Activated naive CD4-positive, alpha-beta T cell treated with anti-CD3 and anti-CD28 coated beads, Interleukin-2, amount 50 U/mL, for 24 hours (primary cell): ENCODE results near the gene PDE7B.

Experiments used
- H3K27ac Mint-ChIP-seq: one replicate; pipeline ENCODE4 v1.8.0; 2021; ENCODE audit warnings: mild to moderate bottlenecking, mixed read lengths
- H3K27me3 Mint-ChIP-seq: one replicate; pipeline ENCODE4 v1.8.0; 2021; ENCODE audit warnings: mixed read lengths
- H3K36me3 Mint-ChIP-seq: one replicate; pipeline ENCODE4 v1.8.0; 2021; ENCODE audit warnings: mixed read lengths
- H3K4me1 Mint-ChIP-seq: one replicate; pipeline ENCODE4 v1.8.0; 2021; ENCODE audit warnings: mixed read lengths
- H3K4me3 Mint-ChIP-seq: one replicate; pipeline ENCODE4 v1.8.0; 2021; ENCODE audit warnings: mild to moderate bottlenecking, mixed read lengths
- H3K9me3 Mint-ChIP-seq: one replicate; pipeline ENCODE4 v1.8.0; 2021; ENCODE audit warnings: mixed read lengths

Gene PDE7B

DNA sequence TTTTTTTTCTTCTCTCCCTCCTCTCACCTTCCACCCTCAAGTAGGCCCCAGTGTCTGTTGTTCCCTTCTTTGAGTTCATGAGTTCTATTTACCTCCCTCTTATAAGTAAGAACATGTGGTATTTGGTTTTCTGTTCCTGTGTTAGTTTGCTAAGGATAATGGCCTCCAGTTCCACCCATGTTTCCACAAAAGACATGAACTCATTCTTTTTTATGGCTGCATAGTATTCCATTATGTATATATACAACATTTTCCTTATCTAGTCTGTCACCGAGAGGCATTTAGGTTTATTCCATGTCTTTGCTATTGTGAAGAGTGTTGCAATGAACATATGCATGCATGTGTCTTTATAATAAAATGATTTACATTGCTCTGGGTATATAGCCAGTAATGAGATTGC lies 147.9 kb downstream of the PDE7B start:
- Mint-ChIP-seq H3K27ac (no peak overlapping the region), H3K4me3 (no peak overlapping the region), H3K36me3 (peaks cover 5% of the 10 kb centered on the region), H3K27me3 (peaks cover 4% of the 10 kb centered on the region), H3K4me1 (no peaks in the 10 kb centered on the region), H3K9me3 (no peaks in the 10 kb centered on the region)

DNA sequence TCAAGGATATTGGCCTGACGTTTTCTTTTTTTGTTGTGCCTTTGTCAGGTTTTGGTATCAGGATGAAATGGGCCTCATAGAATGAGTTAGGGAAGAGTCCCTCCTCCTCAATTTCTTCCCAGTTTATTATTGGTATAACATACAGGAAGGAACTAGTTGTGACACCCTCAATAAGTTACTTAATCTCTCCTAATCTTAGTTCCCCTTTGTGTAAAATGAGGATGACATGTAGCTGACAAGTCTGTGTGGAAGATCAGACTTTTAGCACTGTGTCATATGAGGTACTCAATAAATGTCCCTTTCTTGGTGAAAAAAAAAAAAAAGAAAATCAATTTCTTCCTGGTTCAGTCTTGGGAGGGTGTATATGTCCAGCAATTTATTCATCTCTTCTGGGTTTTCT lies 155.8 kb downstream of the PDE7B start:
- Mint-ChIP-seq H3K4me3 (no peak overlapping the region), H3K4me1 (no peaks in the 10 kb centered on the region), H3K27me3 (peaks cover 1% of the 10 kb centered on the region), H3K27ac (no peak overlapping the region), H3K9me3 (peaks cover 7% of the 10 kb centered on the region), H3K36me3 (peaks cover 3% of the 10 kb centered on the region)

DNA sequence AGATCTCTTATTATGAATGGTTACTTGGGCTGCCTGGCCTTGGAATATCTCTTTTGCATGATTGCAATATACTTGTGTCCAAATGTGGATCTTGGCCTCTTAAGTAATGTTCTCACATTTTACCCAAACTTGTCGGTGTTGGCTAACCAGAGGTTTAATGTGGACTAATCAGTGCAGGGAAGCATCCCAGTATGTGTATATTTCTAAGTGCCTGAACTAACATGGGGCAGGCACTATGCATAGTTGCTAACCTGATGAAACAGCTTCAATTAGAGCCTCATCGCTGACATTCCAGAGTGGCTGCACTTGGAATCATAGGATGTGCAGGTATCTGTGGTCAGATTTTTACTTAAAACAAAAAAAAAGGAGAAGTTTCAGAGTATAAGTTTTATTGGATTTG lies 160.0 kb downstream of the PDE7B start:
- H3K27ac Mint-ChIP-seq: no peak overlapping the region

DNA sequence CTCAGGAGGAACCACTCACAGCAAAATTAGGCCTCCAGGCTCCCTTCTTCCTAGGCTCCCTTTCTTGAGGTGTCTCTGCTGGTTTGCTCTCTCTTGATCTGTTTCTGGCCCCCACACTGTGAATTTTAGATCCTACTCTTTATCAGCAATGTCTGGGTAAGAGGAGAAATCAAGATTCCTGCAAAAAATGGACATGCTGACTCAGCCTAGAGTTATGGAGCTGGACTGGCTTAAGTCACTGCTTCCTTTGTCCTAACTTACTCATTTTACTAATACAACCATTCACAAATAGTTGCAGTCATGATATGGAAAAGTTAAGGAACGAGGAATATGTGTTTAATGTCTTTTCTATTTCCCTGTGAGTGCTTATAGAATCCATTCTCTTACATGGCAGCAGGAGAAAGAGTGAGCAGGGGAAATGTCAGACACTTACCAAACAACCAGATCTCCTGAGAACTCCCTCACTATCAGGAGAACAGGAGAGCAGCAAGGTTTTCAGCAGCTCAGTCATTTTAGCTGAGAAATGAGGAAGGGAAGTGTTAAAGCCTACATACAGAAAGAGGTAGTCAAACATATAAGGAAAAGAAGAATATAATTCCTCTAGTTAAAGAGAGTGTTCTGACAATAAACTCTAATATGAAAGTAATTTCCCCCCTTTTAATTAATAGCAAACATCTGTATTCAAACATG lies 160.8 kb downstream of the PDE7B start:
- peaks cover 7% of the 10 kb centered on the region for H3K9me3 Mint-ChIP-seq
- H3K4me3 Mint-ChIP-seq: no peak overlapping the region
- peaks cover 3% of the 10 kb centered on the region for H3K36me3 Mint-ChIP-seq
- H3K27me3 Mint-ChIP-seq: peaks cover 1% of the 10 kb centered on the region
- no peak overlapping the region for H3K27ac Mint-ChIP-seq
- H3K4me1 Mint-ChIP-seq: no peaks in the 10 kb centered on the region

More for the DNA sequence above, 160.0 kb downstream of the PDE7B start:
- no peak overlapping the region for H3K4me3 Mint-ChIP-seq
- H3K36me3 Mint-ChIP-seq: peaks cover 3% of the 10 kb centered on the region
- peaks cover 1% of the 10 kb centered on the region for H3K27me3 Mint-ChIP-seq
- peaks cover 7% of the 10 kb centered on the region for H3K9me3 Mint-ChIP-seq
- H3K4me1 Mint-ChIP-seq: no peaks in the 10 kb centered on the region

DNA sequence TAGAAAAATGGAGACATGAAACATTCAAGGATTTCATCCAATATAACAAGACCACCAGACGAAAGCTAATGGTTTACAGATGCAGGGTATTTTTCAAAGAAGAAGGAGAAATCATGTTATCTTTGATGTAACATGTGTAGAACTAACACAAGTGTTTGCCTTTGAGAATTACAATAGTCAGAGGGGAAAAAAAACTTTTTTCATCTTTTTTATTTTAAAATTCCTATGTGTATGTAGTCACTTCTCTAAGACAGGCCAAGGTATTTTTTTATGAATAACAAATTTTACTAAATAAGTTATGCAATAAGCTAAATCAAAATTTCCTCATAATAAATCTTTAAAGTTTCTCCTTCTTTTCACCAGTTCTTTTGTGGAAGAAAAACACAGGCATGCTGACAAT lies 161.4 kb downstream of the PDE7B start:
- Mint-ChIP-seq H3K27me3 (no peaks in the 10 kb centered on the region), H3K27ac (no peak overlapping the region), H3K4me3 (no peak overlapping the region), H3K9me3 (peaks cover 7% of the 10 kb centered on the region), H3K36me3 (no peaks in the 10 kb centered on the region), H3K4me1 (no peaks in the 10 kb centered on the region)

DNA sequence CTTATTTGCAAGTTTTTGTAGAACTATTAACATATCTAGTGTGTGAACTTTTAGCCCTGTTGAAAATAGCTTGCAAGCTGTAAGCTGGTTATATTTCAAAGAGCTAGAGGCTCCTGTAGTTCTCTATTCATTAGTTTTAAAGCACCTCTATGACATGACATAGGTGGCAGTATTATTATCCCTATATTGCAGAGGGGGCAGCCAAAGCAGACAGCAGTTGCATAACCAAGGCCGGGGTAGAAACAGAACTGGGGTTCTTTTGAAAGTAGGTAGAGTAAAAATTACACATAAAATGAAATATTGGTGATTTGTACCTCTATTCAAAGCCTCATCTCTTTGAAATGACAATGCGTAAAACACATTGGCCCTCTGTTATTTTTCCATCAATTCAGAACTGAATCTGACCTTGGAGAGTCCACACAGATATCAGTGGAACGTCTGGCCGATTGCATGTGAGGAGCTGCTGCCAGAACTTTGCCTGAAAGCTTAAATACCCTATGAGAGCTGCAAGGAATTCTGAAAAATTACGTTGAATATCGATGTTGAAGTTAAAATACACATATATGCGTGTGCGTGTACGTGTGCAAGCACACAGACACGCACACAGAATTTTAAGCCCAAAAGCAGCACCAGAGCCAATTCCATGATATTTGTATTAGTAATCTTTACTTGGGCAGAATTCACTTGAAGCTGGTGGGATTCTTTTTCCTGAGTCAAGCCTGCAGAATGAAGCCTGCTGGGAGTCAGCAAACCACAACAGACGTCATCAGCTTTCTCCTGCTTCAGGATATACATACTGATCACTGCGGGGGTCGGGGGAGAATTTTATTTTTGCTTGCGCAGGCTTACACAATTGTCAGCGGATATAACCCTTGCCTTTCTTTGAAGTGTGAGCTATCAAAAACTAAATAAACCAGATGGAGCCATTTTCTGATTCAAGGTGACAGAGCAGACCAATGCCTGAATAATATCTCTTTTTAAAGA lies 163.2 kb downstream of the PDE7B start:
- H3K9me3 Mint-ChIP-seq: peaks cover 3% of the 10 kb centered on the region
- H3K4me3 Mint-ChIP-seq: no peak overlapping the region
- no peaks in the 10 kb centered on the region for H3K36me3 Mint-ChIP-seq
- no peaks in the 10 kb centered on the region for H3K27me3 Mint-ChIP-seq
- H3K27ac Mint-ChIP-seq: no peak overlapping the region
- no peaks in the 10 kb centered on the region for H3K4me1 Mint-ChIP-seq

DNA sequence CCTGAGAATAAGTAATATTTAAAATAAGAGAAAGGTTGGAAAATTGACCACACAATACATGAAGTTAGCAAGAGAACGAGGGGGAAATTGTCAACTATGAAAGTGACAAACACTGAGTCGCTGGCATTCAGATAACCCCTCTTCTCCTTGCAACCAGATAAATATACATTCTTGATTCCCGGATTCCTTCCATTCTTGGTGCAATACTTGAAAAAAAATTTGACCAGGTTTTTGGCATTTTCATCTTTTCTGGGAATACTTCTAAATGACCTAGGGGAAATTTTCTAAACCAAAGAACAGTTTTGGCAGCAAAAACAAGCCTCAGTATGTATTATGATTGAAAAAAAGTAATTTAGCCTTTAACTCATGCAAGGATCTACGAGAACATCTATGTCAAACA lies 164.0 kb downstream of the PDE7B start:
- H3K4me3 Mint-ChIP-seq: no peak overlapping the region
- no peak overlapping the region for H3K27ac Mint-ChIP-seq
- no peaks in the 10 kb centered on the region for H3K9me3 Mint-ChIP-seq
- H3K36me3 Mint-ChIP-seq: no peaks in the 10 kb centered on the region
- H3K4me1 Mint-ChIP-seq: no peaks in the 10 kb centered on the region
- H3K27me3 Mint-ChIP-seq: no peaks in the 10 kb centered on the region

DNA sequence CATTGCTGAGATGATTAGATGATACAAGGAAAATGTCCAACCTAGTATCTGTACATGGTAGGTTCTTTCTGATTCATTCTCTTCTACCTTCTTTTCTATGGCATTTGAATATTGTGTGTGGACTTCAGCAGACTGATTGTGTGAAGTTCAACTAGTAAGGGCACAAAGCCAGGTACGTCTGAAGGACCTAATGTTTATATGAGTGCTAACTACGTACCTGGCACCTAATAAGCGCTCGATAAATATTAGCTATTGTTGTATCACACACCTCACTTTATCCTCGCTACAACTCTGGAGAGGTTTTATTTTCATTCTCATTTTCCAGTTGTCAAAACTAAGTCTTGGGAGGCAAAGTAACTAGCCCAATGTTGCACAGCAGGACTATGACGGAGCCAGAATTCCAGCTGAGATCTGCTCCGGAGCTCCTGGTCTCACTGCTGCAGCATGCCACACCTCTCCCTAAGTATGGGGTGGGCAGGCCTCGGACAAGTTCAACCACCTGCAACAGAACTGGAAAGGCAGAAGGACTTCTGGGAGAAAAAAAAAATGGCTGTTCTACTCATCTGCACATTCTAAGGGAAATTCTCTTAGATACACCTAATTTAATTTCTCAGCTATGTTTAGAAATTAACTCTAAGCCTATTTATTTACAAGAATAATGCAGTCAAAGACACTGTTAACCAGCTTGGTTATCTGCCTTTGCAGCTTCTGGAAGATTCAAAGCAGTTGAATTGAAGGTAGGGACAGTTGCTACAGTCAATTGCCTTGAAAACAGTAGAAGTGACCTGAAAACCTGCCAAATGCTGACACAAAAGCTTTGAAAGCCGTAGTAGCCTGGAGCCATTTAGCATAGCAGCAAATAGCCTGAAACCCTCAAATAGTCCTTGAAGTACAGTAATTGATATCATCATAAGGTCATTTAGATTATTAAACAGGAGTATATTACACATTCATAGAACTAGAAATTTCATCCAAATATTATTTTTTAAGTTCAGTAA lies 165.0 kb downstream of the PDE7B start:
- Mint-ChIP-seq H3K27me3 (no peaks in the 10 kb centered on the region), H3K4me1 (no peaks in the 10 kb centered on the region), H3K36me3 (no peaks in the 10 kb centered on the region), H3K4me3 (no peak overlapping the region), H3K27ac (no peak overlapping the region), H3K9me3 (no peaks in the 10 kb centered on the region)

DNA sequence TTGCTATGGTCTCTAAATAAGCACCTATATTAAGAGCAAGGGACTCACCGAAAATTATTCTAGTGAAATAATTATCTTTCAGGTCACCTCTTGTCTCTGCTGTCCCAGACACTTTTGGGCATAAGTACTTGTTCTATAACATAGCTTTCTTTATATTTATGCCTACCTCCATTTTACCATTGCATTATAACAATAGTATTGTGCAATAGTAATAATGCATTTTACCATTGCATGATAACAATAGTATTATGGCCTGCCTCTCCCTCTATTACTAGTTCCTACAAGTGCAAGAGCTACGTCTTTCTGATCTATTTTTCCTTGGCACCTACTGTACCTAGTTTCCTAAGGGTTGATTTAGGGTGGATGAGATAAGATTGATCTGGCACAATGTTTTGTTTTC lies 169.2 kb downstream of the PDE7B start:
- Mint-ChIP-seq H3K4me3 (no peak overlapping the region), H3K27ac (no peak overlapping the region), H3K9me3 (no peaks in the 10 kb centered on the region), H3K4me1 (no peaks in the 10 kb centered on the region), H3K36me3 (peaks cover 2% of the 10 kb centered on the region), H3K27me3 (no peaks in the 10 kb centered on the region)

DNA sequence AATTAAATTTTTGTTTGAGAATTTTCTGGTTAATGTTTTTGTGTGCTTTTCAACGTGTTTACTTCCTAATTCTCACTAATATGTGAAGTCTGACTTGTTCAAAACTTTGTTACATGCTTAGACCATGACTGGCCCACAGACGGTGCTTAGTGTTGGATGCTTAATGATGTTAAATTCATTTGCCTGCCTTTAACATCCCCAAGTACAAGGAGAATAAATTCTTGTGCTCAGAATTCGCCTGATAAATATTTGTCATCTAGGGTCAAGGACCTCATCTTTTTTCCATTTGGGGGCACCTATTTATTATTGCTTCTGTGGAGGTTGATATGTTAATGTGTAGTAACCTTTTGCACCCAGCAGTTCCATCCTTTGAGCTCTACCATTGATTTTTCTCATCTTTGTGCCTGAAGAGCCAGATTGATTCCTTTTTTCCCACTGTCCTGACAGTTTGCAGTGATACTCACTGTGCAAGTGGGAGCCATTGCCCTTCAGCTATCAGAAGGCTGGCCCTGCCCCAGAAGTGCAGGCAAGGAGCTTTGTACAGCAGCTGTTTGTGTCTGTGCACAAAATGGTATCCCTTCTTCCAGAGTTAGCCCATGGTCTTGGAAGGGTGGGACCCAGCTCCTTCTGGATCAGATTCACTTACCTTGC lies 170.8 kb downstream of the PDE7B start:
- H3K9me3 Mint-ChIP-seq: no peaks in the 10 kb centered on the region
- no peak overlapping the region for H3K4me3 Mint-ChIP-seq
- H3K27ac Mint-ChIP-seq: no peak overlapping the region
- no peaks in the 10 kb centered on the region for H3K27me3 Mint-ChIP-seq
- peaks cover 2% of the 10 kb centered on the region for H3K36me3 Mint-ChIP-seq
- no peaks in the 10 kb centered on the region for H3K4me1 Mint-ChIP-seq

DNA sequence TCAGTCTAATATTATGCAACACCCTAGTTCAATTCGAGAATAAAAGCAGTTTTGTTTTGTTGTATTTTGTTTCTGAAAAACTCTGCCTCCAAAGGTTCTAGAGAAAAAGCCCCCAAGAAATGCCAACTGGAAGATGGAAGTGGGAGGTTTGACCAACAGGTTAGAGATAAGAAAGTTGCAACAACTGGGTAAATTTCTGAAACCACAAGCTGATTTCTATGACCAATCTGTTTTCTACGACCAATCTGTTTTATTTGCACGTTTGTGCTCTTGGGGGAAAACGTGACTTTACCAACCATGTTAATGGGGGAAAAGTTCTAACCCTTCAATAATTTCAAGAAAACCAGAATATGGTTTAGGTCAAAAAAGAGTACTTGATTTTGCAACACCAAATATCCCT lies 173.2 kb downstream of the PDE7B start:
- Mint-ChIP-seq H3K4me1 (no peaks in the 10 kb centered on the region), H3K36me3 (peaks cover 2% of the 10 kb centered on the region), H3K27ac (no peak overlapping the region), H3K4me3 (no peak overlapping the region), H3K9me3 (no peaks in the 10 kb centered on the region), H3K27me3 (no peaks in the 10 kb centered on the region)

DNA sequence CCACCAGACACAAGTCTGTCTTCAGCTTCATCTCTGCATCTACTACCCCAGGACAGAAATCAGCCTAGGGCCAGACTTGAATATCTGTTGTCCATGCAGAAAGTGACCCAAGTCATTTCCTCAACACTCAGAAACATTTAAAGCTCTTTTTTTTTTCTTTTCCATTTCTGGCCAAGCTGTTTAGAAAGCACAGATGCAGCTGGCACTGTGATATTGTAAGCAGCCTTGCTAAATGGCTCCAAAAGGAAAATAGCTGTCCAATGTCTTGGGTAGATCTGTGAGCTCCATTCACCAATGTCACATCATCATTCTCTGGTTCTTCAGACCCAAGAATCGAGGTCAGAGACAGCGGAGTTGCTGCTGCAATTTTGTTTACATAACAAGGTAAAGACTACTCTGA lies 174.2 kb downstream of the PDE7B start:
- no peaks in the 10 kb centered on the region for H3K9me3 Mint-ChIP-seq
- H3K4me3 Mint-ChIP-seq: no peak overlapping the region
- H3K27me3 Mint-ChIP-seq: no peaks in the 10 kb centered on the region
- H3K36me3 Mint-ChIP-seq: peaks cover 2% of the 10 kb centered on the region
- no peak overlapping the region for H3K27ac Mint-ChIP-seq
- H3K4me1 Mint-ChIP-seq: no peaks in the 10 kb centered on the region

DNA sequence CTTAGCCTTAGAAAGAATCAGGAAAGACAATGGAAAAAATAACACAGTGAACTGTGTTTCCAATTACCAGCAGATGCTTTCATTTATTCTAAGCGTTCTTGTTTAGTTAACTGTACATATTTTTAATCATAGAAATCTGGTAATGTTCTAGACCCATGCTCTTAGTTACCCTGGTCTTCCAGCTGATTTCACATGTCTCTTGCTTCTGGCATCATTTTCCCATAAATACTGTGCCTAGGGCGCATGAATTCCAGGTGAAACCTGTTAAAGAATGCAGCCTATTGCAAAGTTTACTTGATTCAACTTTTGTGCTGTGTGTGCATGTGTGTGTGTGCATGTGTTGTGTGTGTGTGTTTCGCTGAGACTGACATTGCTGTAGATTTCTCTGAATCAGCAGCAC lies 178.6 kb downstream of the PDE7B start:
- H3K4me1 Mint-ChIP-seq: no peaks in the 10 kb centered on the region
- no peak overlapping the region for H3K27ac Mint-ChIP-seq
- no peaks in the 10 kb centered on the region for H3K36me3 Mint-ChIP-seq
- no peaks in the 10 kb centered on the region for H3K27me3 Mint-ChIP-seq
- H3K9me3 Mint-ChIP-seq: no peaks in the 10 kb centered on the region
- no peak overlapping the region for H3K4me3 Mint-ChIP-seq

DNA sequence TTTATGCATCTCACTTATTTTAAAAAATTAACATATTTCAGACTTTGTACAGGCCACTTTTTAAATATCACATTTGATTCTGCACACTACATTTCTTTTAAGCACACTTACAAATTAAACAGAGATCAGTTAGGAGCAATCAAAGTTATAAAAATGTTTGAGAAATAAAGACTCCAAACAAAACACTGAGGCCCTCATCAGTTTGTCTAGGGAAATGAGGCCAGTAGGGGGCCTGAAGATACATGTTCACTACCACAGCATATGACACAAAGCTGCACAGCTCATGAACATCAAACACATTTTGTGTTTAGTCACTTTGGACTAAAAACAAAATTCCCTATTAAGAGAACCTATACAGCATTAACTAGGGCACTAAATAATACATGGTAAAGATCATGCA lies 180.5 kb downstream of the PDE7B start:
- no peaks in the 10 kb centered on the region for H3K36me3 Mint-ChIP-seq
- H3K27ac Mint-ChIP-seq: no peak overlapping the region

DNA sequence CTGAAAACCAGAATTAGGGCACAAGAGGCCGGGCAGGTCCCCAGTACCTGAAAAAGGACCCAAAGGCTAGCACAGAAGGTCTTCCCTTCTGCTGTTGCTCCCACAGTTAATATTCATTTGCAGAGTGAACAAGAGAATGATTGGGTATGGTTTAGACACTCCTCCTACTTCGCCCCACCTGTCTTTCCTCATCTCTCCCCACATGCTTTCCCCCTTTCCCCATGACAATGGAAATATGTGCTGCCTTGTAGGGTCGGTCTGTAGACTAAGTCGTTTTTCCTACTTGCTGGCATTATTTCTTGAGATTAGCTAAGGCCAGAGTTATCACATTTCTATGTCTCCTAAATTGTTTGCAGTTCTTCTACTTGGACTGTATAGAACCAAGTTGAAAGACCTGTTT lies 181.9 kb downstream of the PDE7B start:
- no peaks in the 10 kb centered on the region for H3K36me3 Mint-ChIP-seq
- no peak overlapping the region for H3K4me3 Mint-ChIP-seq
- no peaks in the 10 kb centered on the region for H3K4me1 Mint-ChIP-seq
- H3K27me3 Mint-ChIP-seq: no peaks in the 10 kb centered on the region
- H3K27ac Mint-ChIP-seq: no peak overlapping the region
- H3K9me3 Mint-ChIP-seq: no peaks in the 10 kb centered on the region

More for the DNA sequence above, 180.5 kb downstream of the PDE7B start:
- Mint-ChIP-seq H3K27me3 (no peaks in the 10 kb centered on the region), H3K4me1 (no peaks in the 10 kb centered on the region), H3K4me3 (no peak overlapping the region), H3K9me3 (no peaks in the 10 kb centered on the region)
